GM19043 (cell line): ENCODE measurements around the gene HIC1.

Experiments
- ATAC-seq: cut with Tn5 transposase; IDR thresholded peaks from one replicate; pipeline ENCODE4 v1.9.1; 2021; ENCODE audit warnings: low read depth; ENCODE audit not compliant: unreplicated experiment

HIC1 gene

GRCh38 chr17:2095536-2095910, 40.6 kb downstream of the HIC1 start:
- no peak for ATAC-seq

GRCh38 chr17:2101448-2102257, 46.8 kb downstream of the HIC1 start:
- ATAC-seq, result no peak

- no peak for ATAC-seq
Observed at GRCh38 chr17:2102931-2103809, 48.3 kb downstream of the HIC1 start.

- ATAC-seq, result no peak
Observed at GRCh38 chr17:2105663-2106062, 50.8 kb downstream of the HIC1 start.

DNA sequence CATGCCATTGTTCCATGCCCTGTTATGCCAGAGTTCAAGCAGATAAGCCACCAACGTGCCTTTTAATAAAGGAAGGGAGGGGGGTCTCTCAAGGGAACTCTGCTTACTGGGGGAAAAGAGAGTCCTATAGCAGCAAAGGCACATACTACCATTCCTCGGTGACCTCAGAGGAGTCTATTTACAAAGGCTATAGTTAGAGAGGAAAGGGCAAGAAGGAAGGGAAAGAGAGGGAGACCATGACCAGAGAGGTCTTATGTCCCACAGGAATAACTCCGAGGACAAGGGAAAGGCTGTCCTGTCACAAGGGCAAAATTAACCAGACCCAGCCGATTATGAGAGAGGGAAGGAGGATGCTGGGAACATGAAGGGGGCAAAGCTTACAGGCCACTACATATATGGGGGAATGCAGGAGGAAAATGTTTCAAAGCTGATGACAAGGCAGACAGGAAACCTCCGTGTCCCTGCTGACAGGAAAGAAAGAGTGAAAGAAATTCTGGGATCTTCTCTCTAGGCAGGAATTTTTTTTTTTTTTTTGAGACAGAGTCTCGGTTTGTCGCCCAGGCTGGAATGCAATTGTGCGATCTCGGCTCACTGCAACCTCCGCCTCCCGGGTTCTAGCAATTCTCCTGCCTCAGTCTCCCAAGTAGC, 51.5 kb downstream of the HIC1 start:
- no peak for ATAC-seq

GRCh38 chr17:2107050-2107449, 52.1 kb downstream of the HIC1 start:
- no peak for ATAC-seq

DNA sequence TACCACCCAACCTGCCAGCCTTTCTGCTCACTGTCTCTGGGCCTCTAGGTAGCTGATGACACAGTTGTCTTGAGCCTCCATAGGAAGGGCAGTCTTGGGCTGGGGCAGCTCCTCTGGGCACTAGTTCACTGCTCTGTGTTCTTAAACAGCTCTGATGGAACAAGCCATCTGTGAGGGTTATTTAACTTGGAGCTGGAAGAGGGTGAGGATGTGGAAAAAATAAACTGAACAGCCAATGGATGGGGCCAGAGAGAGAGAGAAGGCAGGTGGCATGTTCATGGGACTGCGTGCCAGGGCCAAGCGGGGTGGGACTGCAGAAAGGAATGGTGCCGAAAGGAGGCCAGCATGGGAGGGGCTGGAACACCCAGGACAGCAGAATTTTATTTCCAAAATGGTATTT, 52.6 kb downstream of the HIC1 start:
- no peak for ATAC-seq

DNA sequence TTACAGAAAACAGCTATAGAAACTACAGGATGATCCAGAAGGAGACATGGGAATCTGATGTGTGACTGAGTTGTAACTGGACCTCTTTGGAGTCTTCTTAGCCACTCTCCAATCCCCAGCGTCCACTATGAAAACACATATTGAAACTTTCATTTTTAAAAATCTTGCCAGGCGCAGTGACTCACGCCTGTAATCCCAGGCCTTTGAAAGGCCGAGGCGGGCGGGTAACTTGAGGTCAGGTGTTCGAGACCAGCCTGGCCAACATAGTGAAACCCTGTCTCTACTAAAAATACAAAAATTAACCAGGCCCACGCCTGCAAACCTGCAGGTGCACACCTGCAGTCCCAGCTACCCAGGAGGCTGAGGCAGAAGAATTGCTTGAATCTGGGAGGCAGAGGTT, 53.3 kb downstream of the HIC1 start:
- no peak for ATAC-seq

- ATAC-seq, result no peak
Observed at GRCh38 chr17:2110436-2110835, 55.5 kb downstream of the HIC1 start.

GRCh38 chr17:2111691-2112090, 56.8 kb downstream of the HIC1 start:
- no peak for ATAC-seq
